ENCODE data around the gene DOCK1. TPM values are rescaled to one million over a fixed set of nuclear protein-coding genes. Genes with fewer than 3 reads are reported as not detected.

Gene DOCK1
- total and polyA plus RNA-seq, 3 donors from 2014 or later: 19.0 to 46.2 (median 32.0) TPM

DNA sequence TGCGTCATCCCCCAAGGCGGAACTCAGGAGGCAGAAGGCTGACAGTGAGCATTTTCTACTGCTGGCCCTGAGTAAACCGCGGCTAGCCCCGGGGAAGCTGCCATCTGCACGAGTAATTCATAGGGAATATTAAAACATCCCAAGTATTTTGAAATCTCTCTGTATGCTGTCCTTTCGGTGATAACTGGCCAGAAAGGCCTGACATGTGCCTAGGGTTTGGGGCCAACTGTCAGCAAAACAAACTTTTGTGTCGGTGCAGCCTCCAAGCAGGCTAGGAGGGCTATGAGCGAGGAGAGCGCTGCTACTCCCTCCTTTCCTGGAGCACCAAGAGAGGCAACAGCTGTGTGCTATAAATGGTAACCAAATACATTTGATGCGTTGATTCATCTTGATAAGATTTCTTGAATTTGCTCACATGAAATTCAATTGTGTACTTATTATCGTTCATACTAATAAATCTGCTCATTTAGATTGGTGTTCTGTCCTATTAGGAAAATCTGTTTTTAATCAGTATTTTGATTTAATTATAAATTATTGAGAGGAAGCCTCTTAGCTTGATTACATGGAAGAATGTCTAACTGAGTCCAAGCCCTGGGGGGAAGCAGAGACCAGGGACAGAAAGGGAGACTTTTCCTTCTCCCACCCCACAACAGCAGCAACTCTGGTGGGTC lies 519.5 kb downstream of the DOCK1 start:
- H3K4me3 ChIP-seq: no peak overlapping the region
- H3K4me1 ChIP-seq: peaks cover 8% of the 10 kb centered on the region
- no peaks in the 10 kb centered on the region for H3K9me3 ChIP-seq
- no peak for DNase-seq
- TF ChIP-seq, protein P1, sequence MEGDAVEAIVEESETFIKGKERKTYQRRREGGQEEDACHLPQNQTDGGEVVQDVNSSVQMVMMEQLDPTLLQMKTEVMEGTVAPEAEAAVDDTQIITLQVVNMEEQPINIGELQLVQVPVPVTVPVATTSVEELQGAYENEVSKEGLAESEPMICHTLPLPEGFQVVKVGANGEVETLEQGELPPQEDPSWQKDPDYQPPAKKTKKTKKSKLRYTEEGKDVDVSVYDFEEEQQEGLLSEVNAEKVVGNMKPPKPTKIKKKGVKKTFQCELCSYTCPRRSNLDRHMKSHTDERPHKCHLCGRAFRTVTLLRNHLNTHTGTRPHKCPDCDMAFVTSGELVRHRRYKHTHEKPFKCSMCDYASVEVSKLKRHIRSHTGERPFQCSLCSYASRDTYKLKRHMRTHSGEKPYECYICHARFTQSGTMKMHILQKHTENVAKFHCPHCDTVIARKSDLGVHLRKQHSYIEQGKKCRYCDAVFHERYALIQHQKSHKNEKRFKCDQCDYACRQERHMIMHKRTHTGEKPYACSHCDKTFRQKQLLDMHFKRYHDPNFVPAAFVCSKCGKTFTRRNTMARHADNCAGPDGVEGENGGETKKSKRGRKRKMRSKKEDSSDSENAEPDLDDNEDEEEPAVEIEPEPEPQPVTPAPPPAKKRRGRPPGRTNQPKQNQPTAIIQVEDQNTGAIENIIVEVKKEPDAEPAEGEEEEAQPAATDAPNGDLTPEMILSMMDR (IDR thresholded peaks at IDR 0.05): no peak
- no peak for TF ChIP-seq POLR2A (IDR thresholded peaks at IDR 0.05)
- intact Hi-C loops (cut with DNase I; ENCODE audit: low total_unique reads): no loop called here
- 94 to 96% methylated on average over 12 of the region's 12 CpGs for WGBS, 2 donors
- H3K36me3 ChIP-seq (ENCODE audit: low read depth, missing control alignments): no peaks in the 10 kb centered on the region
- H3K27me3 ChIP-seq: no peaks in the 10 kb centered on the region
- no peak overlapping the region for H3K27ac ChIP-seq

DNA sequence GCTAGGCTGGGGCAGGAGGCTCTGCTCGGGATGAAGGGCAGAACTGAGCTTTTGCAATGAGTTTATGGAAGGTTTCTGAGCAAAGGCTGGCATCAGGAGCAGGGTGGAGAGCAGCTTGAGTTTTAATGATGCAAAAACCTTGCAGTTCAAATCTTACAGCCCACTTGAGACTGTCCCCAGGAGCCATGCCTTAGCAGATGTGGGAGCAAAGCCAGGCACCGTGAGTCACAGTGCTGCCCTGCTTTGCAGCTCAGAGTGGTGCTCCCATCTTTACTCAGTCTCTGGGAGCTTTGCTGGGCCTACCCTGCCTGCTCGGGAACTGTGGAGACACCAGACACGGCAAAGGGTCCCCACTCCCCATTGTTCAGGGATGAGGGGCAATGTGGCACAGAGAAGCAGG lies 521.5 kb downstream of the DOCK1 start:
- TF ChIP-seq POLR2A (IDR thresholded peaks at IDR 0.05): no peak
- TF ChIP-seq, protein P1 (IDR thresholded peaks at IDR 0.05): no peak
- Histone ChIP-seq H3K9me3 (no peaks in the 10 kb centered on the region), H3K4me3 (no peak overlapping the region), H3K27me3 (no peaks in the 10 kb centered on the region), H3K27ac (no peak overlapping the region), H3K4me1 (no peaks in the 10 kb centered on the region), H3K36me3 (ENCODE audit: low read depth, missing control alignments) (no peaks in the 10 kb centered on the region)
- intact Hi-C loops (cut with DNase I; ENCODE audit: low total_unique reads): no loop called here
- no peak for DNase-seq
- WGBS, 2 donors: 89 to 97% methylated on average over 2 to 4 of the region's 4 CpGs

DNA sequence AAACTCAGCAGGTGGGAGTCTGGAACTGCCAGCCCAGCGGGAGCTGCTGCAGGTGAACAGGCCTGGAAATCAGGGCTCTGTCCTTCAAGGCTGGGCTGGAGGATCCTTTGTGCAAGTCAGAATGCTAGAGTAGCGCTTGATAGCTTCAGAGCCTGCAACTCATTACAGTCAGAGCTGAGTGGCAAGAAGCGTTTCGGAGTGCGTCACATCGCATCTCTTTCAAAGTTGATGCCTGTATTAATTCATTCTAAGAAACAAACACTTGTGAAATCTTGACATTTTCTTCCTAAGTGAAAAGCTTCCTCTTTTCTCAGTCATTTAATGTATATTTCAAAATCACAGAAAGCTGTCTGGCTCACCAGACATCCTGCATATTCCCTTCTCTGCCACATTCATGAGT lies 522.7 kb downstream of the DOCK1 start:
- no peak for DNase-seq
- Histone ChIP-seq H3K4me3 (no peak overlapping the region), H3K9me3 (no peaks in the 10 kb centered on the region), H3K4me1 (no peaks in the 10 kb centered on the region), H3K27me3 (no peaks in the 10 kb centered on the region), H3K27ac (no peak overlapping the region), H3K36me3 (ENCODE audit: low read depth, missing control alignments) (no peaks in the 10 kb centered on the region)
- intact Hi-C loops (cut with DNase I; ENCODE audit: low total_unique reads): no loop called here
- TF ChIP-seq, protein P1 (IDR thresholded peaks at IDR 0.05): no peak
- no peak for TF ChIP-seq POLR2A (IDR thresholded peaks at IDR 0.05)
- WGBS, 2 donors: 96 to 97% methylated on average over 6 of the region's 6 CpGs

DNA sequence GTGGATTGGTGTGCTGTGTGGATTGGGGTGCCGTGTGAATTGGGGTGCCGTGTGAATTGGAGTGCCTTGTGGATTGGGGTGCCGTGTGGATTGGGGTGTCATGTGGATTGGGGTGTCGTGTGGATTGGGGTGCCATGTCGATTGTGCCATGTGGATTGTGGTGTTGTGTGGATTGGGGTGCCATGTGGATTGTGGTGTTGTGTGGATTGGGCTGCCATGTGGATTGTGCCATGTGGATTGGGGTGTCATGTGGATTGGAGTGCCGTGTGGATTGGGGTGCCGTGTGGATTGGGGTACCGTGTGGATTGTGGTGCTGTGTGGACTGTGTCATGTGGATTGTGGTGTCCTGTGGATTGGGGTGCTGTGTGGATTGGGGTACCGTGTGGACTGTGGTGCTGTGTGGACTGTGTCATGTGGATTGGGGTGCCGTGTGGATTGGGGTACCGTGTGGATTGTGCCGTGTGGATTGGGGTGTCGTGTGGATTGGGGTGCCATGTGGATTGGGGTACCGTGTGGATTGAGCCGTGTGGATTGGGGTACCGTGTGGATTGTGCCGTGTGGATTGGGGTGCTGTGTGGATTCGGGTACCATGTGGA lies 523.3 kb downstream of the DOCK1 start:
- Histone ChIP-seq H3K4me1 (no peaks in the 10 kb centered on the region), H3K9me3 (no peaks in the 10 kb centered on the region), H3K4me3 (no peak overlapping the region), H3K27me3 (no peaks in the 10 kb centered on the region), H3K36me3 (ENCODE audit: low read depth, missing control alignments) (no peaks in the 10 kb centered on the region), H3K27ac (no peak overlapping the region)
- intact Hi-C loops (cut with DNase I; ENCODE audit: low total_unique reads): no loop called here
- TF ChIP-seq, protein P1 (IDR thresholded peaks at IDR 0.05): no peak
- no peak for TF ChIP-seq POLR2A (IDR thresholded peaks at IDR 0.05)
- 91 to 92% methylated on average over 18 of the region's 18 CpGs for WGBS, 2 donors
- DNase-seq: no peak
